ENCODE data around the gene TCL1B. TPM values are rescaled to one million over a fixed set of nuclear protein-coding genes. Genes with fewer than 3 reads are reported as not detected.
"Not testable (repeated sequence)": the region's sequence is repeated elsewhere in the genome, so short reads cannot be mapped to it uniquely, and the experiment has no call there.

The TCL1B gene
- total RNA-seq, 1 experiment from 2014 or later, result not detected

DNA sequence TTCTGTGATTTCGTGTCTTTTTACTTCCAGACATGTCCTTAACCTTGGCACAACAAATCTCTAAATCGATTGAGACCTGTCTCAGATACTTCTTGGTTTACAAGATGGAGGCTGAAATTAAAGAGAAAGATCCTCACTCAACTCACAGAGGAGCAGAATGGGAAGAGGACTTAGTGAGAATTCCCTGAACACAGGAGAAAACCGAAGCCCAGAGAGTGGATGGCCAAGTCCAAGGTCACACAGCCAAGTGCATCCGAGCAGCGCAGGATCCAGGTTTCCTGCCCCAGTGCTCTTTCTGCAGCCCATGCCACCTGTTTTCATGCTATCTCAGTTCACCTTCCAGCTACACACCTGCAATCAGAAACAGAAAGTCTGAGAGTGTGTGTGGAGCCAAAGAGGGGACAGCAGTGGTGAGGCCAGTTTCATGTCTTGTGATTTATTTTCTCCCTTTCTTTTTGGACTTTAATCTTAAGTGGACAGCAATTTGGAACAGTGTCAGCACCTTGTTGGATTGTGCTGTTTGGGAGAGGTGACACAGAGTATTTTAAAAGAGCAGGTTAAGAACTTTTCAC lies 22.9 kb upstream of the TCL1B start:
- H3K4me3 ChIP-seq, result no peak overlapping the region
- no peaks in the 10 kb centered on the region for H3K36me3 ChIP-seq
- no peaks in the 10 kb centered on the region for H3K9me3 ChIP-seq
- H3K27me3 ChIP-seq, result no peaks in the 10 kb centered on the region
- no peak for DNase-seq

DNA sequence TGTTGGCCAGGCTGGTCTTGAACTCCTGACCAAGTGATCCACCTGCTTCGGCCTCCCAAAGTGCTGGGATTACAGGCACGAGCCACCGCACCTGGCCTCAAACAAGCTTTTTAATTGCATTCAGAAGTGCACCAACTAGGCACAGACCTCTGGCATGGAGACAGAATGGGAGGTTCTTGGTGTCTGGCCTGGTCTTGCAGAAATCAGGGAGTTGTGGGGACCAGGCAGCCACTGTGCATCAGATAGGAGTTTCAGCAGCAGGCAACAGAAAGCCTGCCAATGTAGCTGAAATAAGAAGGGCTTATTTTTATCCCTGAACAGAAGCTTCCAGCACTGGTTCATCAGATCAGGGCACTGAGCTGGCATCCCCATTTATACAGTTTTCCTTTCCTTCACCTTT lies 22.2 kb upstream of the TCL1B start:
- Histone ChIP-seq H3K36me3 (no peaks in the 10 kb centered on the region), H3K4me3 (no peak overlapping the region), H3K27me3 (no peaks in the 10 kb centered on the region), H3K9me3 (no peaks in the 10 kb centered on the region)
- DNase-seq, result no peak

DNA sequence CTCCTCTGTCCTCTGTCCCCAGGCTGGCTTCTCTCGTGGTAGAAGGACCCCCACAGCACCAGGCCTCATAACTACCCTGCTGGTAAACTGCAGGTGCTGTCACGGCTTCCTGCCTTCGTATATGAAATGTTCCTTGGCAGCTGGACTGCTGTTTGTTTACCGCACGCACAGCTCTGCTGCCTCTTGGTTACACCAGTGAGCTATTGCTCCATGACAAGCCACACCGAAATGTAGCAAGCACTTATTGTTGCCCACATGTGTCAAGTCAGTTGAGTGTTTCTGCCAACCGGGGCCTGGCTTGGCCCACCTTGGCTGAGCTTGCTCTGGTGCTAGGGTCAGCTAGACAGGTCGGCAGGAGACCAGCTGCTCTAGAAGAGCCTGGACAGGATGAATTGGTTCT lies 21.7 kb upstream of the TCL1B start:
- H3K36me3 ChIP-seq, result no peaks in the 10 kb centered on the region
- no peak overlapping the region for H3K4me3 ChIP-seq
- H3K9me3 ChIP-seq, result no peaks in the 10 kb centered on the region
- H3K27me3 ChIP-seq, result no peaks in the 10 kb centered on the region
- DNase-seq, result no peak

DNA sequence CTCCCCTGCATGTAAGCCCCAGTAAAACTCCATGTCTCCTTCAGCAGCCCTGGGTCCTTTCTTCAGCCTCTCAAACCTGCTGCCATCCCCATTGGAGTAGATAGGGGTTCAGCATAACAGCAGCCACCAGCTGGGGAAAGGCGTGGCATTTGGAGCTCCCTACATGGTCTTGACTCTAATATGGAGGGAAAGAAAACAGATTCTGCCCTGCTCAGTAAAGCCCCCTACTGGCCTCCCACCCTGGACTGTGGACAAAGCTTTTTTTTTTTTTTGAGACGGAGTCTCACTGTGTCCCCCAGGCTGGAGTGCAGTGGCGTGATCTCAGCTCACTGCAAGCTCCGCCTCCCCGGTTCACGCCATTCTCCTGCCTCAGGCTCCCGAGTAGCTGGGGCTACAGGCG lies 20.7 kb upstream of the TCL1B start:
- not testable (repeated sequence) for H3K4me3 ChIP-seq, H3K36me3 ChIP-seq, DNase-seq, H3K27me3 ChIP-seq, H3K9me3 ChIP-seq

DNA sequence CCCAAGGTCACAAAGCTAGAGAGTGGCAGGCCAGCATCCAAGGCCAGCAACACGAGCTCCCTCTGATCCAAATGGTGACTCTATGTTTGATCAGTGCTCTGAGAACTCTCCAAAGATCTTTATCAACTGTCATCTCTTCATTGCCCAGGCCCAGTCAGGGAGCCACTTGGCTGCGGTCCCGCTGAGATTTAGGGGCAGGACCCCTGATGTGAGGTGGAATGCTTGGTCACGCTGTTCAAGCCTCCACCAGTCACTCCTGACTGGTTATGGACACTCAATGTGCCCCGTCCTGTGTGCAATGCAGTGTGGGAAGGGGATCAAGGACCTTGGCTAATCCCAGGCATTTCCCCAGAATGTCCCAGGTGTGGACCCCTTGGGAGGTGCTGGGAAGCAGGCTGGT lies 19.8 kb upstream of the TCL1B start:
- no peaks in the 10 kb centered on the region for H3K36me3 ChIP-seq
- H3K27me3 ChIP-seq, result no peaks in the 10 kb centered on the region
- no peaks in the 10 kb centered on the region for H3K9me3 ChIP-seq
- no peak for DNase-seq
- H3K4me3 ChIP-seq, result no peak overlapping the region

DNA sequence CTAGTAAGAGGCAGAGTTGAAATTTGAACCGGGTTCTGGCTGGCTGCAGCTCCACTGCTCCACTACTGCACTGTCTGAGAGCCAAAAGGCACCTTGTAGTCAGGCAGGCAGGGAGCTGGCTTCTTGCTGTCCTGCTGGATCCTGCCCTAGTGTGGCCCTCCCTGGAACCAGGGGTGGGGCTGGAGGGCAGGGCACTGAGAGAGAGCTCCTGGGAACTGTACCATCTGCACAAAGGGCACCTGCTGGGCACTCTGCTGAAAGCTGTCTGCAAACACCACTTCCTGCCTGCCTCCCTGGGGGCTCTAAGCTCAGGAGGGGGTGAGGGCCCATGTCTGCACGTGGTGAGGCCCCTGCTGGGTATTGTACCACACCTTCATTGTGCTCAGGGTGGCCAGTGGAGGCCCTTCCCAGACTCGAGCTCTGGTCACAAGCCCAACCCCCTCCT lies 19.0 kb upstream of the TCL1B start:
- Histone ChIP-seq H3K4me3 (no peak overlapping the region), H3K9me3 (no peaks in the 10 kb centered on the region)
- DNase-seq, result no peak

DNA sequence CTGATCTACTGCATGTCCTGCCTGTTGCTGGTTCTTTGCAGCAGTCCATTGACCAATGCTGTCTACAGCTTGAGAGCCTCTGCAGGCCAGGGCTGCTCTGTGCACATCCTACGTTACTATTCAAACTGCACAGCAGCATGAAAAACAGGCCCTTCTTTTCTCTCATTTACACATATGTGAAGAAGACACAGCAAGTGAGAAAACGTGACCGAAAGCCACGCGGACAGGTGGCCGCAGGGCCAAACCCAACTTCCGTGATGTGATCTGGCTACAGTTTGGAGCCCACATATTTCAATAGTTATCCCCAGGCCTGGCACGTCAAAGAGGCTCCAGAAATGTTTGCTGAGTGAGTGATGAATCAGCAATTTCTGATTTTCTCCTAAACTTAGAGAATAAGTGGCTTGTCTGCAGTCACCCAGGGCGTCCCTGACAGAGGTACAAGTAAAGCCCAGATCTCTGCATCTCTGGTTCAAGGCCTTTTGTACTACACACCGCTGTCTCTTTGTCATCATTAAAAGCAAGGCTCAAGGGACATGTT lies 17.9 kb upstream of the TCL1B start:
- no peak overlapping the region for H3K4me3 ChIP-seq

More for the DNA sequence above, 19.0 kb upstream of the TCL1B start:
- Histone ChIP-seq H3K36me3 (no peaks in the 10 kb centered on the region), H3K27me3 (no peaks in the 10 kb centered on the region)

DNA sequence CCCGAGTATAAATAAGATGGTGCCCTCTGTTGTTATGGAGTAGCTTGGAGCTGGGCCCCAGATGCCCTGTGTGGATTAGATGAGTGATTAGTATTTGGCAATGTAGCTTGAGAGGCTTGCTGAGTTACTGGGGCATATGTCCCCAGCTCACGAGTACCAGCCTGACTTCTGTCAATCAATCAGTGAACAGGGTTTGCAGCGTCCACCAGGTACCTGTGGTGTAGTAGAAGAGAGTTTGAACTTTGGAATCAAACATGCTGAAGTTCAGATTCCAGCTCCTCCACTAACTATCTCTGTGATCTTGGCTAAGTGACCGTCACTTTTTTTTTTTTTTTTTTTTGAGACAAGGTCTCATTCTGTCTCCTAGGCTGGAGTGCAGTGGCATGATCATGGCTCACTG lies 11.6 kb upstream of the TCL1B start:
- H3K4me3 ChIP-seq, result no peak overlapping the region
- no peaks in the 10 kb centered on the region for H3K9me3 ChIP-seq
- no peaks in the 10 kb centered on the region for H3K36me3 ChIP-seq
- H3K27me3 ChIP-seq, result no peaks in the 10 kb centered on the region
- DNase-seq, result no peak

More for the DNA sequence above, 17.9 kb upstream of the TCL1B start:
- H3K27me3 ChIP-seq, result no peaks in the 10 kb centered on the region
- no peaks in the 10 kb centered on the region for H3K9me3 ChIP-seq
- no peak for DNase-seq
- no peaks in the 10 kb centered on the region for H3K36me3 ChIP-seq

DNA sequence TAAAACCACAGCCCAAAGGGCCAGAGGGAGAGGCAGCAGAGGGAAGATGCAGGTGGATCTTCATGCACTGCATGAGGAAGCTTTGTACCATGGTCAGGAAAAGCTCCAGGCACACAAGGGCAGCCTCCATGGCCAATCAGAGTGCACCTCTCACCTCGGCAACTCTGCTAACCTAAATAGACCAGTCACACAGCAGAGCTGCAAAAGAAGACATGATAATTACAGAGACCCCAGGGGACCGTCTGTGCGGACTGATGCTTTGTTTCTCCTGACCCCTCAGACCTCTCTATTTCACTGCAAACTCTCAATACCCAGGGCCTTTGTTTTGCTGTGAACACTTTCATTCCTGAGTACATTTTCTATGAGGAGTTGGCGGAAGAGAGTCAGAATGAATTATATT lies 10.7 kb upstream of the TCL1B start:
- no peaks in the 10 kb centered on the region for H3K27me3 ChIP-seq
- DNase-seq, result no peak

DNA sequence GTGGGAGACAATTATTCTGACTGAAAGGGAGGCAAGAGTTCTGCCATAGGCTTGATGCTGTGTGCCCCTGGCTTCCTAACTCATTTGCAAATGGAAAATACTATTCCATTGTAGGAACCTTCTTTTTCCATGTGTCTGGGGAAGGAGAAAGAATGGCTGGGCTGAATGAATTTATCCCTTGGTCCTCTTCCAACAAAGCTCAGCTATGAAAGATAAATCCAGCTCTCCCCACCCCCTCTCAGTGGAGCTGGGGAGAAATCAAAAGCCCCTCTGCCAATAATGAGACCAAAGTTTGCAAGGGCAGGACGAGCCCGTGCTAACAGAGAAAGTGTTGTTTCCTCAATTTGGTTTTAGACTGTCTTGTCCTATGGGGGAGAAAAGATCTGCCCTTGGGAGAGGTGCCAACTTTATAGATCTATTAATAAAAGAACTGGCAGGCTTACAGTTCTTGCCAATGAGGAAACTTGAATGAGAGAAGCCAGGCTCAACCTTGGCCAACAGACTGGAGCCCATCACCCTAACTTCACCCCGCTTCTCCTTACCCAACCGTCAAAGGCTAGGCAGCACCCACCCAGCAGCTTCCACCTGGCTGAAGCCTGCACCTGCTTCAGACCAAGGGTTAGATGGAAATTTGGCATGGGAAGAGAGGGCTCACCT lies 8.9 kb upstream of the TCL1B start:
- H3K36me3 ChIP-seq, result no peaks in the 10 kb centered on the region
- no peak for DNase-seq
- H3K9me3 ChIP-seq, result no peaks in the 10 kb centered on the region
- no peaks in the 10 kb centered on the region for H3K27me3 ChIP-seq
- H3K4me3 ChIP-seq, result no peak overlapping the region

More for the DNA sequence above, 10.7 kb upstream of the TCL1B start:
- no peaks in the 10 kb centered on the region for H3K36me3 ChIP-seq
- no peak overlapping the region for H3K4me3 ChIP-seq
- no peaks in the 10 kb centered on the region for H3K9me3 ChIP-seq

DNA sequence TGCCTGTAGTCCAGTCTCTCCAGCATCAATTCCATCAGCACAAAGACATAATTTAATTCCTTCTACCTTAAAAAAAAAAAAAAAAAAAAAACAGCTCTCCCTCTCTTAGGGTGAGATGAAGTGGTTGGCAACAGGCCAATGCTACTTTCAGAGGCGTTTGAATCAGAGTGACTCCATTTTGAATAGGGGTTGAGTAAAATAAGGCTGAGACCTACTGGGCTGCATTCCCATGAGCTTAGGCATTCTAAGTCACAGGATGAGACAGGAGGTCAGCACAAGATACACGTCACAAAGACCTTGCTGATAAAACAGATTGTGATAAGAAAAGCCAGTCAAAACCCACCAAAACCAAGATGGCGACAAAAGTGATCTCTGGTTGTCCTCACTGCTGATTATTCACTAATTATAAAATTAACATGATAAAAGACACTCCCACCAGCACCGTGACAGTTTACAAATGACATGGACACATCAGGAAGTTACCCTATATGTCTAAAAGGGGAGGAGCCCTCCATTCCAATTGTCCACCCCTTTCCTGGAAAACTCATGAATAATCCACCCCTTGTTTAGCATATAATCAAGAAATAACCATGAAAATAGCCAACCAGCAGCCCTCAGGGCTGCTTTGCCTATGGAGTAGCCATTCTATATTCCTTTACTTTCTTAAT lies 6.9 kb upstream of the TCL1B start:
- Histone ChIP-seq H3K4me3 (no peak overlapping the region), H3K36me3 (no peaks in the 10 kb centered on the region), H3K27me3 (no peaks in the 10 kb centered on the region), H3K9me3 (no peaks in the 10 kb centered on the region)
- no peak for DNase-seq

DNA sequence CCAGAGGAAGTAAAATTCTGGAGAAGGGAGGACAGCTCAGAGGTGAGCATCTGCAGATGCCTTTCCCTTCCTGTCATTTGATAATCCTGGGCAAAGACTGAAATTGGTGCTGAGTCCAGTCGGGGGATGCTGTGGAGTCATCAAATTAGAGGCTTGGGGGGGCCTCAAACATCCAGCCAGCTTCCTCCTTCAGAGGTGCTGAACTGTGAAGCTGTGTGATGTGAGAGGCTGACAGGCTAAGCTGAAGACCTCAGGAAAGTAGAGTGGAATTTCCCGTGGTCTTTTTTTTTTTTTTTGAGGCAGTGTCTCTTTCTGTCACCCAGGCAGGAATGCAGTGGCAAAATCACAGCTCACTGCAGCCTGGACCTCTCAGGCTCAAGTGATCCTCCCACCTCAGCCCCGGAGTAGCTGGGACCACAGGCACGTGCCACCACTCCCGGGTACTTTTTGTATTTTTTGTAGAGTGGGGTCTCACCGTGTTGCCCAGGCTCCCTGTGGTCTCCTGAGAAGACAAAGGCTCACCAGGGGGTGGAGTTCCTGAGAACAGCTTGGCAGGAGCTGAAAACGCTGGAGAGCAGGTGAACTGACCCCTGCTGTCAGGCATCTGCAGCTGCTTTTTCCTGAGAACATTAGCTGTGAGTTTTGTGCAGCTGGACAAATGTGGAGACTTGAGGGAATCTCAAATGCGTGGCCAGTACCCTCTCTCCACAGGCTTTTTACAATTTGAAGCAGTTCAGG lies 6.1 kb upstream of the TCL1B start:
- Histone ChIP-seq H3K9me3 (no peaks in the 10 kb centered on the region), H3K36me3 (no peaks in the 10 kb centered on the region), H3K27me3 (no peaks in the 10 kb centered on the region), H3K4me3 (no peak overlapping the region)
- no peak for DNase-seq

DNA sequence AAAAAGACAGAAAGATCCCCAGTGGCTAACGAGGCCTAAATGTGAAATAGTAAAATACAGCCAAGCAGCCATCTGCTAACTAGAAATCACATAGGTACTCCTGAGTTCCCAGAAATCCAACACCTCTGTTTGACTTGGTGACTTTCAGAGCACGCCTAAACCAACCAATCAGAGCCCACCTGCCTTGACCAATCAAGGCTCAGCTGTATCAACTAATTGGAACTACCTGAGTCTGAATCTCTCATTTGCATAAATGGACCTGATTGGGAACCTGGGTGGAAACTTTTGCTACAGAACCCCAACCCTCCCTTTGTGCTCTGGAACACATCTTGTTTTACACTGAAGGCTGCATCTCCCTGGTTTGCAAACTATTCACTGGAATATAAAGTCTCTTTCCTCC lies 5.1 kb upstream of the TCL1B start:
- DNase-seq, result no peak
- H3K36me3 ChIP-seq, result no peaks in the 10 kb centered on the region

DNA sequence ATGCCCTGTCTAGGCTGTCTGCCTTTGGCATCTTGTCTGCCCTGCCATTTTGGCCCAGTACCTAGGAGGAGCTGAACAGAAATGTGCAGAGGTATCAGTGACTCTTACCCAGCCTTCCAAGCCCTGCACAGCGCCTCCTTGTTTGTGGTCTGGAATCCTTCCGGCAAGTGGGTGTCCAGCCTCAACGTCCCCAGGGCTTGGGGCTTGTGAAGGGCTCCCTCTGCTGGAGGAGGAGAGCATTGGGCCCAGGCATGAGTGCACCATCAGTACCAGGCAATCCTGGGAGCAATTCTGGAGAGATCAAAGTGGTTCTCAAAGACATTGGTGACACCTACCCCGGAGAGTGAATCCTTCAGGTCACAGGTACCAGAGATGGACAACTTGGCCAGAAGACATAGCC lies 2.4 kb upstream of the TCL1B start:
- Histone ChIP-seq H3K9me3 (no peaks in the 10 kb centered on the region), H3K4me3 (no peak overlapping the region), H3K36me3 (no peaks in the 10 kb centered on the region), H3K27me3 (no peaks in the 10 kb centered on the region)
- DNase-seq, result no peak

More for the DNA sequence above, 5.1 kb upstream of the TCL1B start:
- Histone ChIP-seq H3K9me3 (no peaks in the 10 kb centered on the region), H3K27me3 (no peaks in the 10 kb centered on the region), H3K4me3 (no peak overlapping the region)

DNA sequence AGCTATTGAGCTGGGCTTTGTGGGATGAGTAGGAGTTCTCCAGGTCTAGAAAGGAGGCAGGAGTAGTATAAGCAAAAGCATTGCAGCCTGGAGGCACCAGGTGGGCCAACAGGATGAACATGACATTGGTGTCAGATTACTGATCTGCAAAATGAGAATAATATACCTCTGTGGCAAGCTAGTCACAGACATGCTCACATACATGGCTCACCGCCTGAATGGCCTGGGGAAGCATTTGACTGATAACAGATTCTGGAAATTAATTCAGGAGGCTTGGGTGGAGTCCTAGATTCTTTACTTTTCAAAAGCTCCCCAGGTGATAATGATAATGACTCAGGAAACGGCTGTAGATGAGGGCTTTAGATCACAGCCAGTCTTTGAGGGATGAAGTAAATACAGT lies 709 bp downstream of the TCL1B start:
- Histone ChIP-seq H3K4me3 (no peak overlapping the region), H3K27me3 (no peaks in the 10 kb centered on the region), H3K9me3 (no peaks in the 10 kb centered on the region), H3K36me3 (no peaks in the 10 kb centered on the region)
- DNase-seq, result no peak

DNA sequence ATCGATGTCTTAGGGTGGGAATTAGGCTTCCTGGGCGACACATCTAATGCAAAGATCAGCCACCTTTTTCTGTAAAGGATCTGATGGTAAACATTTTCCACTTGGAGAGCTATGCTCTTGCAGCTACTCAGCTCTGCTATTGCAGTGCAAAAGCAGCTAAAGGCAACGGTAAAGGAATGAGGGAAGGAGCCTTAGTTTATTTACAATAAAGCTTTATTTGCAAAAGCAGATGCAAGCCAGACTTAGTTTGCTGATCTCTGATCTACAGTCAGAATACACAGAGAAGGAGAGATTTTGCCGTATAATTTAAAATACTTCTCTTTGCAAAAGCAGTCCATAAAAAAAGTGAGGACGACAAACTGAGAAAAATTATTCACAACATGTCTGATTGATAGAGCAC lies 3.2 kb downstream of the TCL1B start:
- Histone ChIP-seq H3K27me3 (no peaks in the 10 kb centered on the region), H3K9me3 (no peaks in the 10 kb centered on the region), H3K4me3 (no peak overlapping the region), H3K36me3 (no peaks in the 10 kb centered on the region)
- DNase-seq, result no peak

DNA sequence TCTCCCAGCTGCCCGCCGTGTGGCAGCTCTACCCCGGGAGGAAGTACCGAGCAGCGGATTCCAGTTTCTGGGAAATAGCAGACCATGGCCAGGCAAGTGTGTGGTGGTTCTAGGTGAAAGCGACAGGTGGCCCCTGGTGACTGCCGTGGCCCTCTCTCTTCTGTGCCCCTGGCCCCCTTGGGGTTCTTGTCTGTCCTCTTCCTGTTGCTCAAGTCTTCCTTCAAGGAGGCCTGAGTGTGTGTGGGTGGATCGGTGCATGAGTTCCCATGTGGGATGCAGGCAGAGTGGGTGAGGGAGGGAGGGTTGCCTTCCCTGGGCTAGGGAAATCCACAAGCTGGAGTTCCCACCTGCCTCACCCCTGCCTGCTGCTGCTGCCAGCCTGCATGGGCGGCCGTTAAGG lies 4.6 kb downstream of the TCL1B start:
- no peaks in the 10 kb centered on the region for H3K9me3 ChIP-seq
- DNase-seq, result no peak
- H3K4me3 ChIP-seq, result no peak overlapping the region
- no peaks in the 10 kb centered on the region for H3K36me3 ChIP-seq
- no peaks in the 10 kb centered on the region for H3K27me3 ChIP-seq
